COLO668 (cell line): ENCODE results near the gene ERCC6.

Experiments
- DNase-seq: peaks from one replicate; lab custom pipeline; 2025; ENCODE audit not compliant: unreplicated experiment; lab: John Stamatoyannopoulos, UW

The ERCC6 gene

GRCh38 chr10:49512121-49512809 lies 26.7 kb downstream of the ERCC6 start:
- no peak for DNase-seq

- DNase-seq: no peak
Observed at GRCh38 chr10:49509771-49510303, 29.1 kb downstream of the ERCC6 start.

DNA sequence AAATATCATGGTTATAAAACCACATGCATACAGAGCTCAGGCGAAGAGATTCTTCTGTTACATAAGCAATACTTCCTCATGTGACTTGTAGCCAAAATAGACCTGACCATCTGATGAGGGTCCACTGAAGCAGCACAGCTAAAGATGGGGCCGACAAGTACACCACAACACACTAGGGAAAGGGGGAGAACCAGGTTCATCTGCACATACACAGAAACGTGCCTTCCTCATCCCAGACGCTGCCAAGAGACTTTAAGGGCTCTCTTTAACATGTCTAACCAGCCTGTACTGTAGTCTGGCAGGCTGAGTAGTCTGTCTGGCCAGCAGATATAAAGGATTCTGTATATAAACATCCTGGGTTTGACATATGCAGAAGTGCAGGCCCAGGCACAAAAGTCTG lies 30.3 kb downstream of the ERCC6 start:
- DNase-seq: no peak

GRCh38 chr10:49508249-49508648 lies 30.7 kb downstream of the ERCC6 start:
- no peak for DNase-seq

GRCh38 chr10:49505589-49505988 lies 33.3 kb downstream of the ERCC6 start:
- no peak for DNase-seq

- no peak for DNase-seq
Observed at GRCh38 chr10:49505076-49505475, 33.8 kb downstream of the ERCC6 start.

GRCh38 chr10:49504528-49504927 lies 34.4 kb downstream of the ERCC6 start:
- no peak for DNase-seq

- DNase-seq: no peak
Observed at GRCh38 chr10:49502358-49502757, 36.6 kb downstream of the ERCC6 start.

DNA sequence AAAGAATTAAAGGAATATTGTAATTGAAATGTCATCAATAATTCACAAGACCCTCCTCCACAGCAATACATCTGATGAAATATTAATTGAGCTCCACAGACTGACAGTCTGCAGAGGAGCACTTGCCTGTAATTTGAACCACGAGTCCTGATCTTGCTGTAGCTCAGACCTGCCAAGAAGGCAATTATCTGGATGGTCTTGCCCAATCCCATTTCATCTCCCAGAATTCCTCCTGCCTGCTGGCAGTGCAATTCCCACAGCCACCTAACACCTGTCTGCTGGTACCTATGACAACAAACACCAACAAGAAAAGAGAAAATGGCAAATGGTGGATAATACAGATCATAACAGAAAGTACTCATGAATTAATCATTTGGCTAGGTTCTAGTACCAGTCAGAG lies 38.5 kb downstream of the ERCC6 start:
- peak; percentile 1 for DNase-seq

GRCh38 chr10:49499305-49499851 lies 39.5 kb downstream of the ERCC6 start:
- DNase-seq: no peak

- DNase-seq: no peak
Observed at GRCh38 chr10:49498425-49498824, 40.5 kb downstream of the ERCC6 start.

DNA sequence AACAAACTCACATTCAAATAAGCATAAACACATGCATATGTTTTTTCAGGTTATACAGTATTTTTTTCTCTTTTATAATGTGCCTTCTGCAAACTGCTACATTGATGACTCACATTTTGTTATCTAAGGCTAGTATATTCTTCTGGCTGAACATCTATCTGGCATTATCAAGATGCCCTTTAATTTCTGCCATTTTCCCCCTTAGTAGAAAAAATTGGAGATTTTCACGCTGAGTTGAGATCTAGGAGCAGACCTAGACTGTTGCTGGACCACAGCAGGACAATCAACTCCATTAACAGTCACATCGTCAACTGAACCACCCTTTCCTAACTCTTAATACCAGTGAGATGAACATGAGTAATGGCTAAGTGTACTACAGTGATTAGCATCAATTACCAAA lies 41.6 kb downstream of the ERCC6 start:
- DNase-seq: no peak

DNA sequence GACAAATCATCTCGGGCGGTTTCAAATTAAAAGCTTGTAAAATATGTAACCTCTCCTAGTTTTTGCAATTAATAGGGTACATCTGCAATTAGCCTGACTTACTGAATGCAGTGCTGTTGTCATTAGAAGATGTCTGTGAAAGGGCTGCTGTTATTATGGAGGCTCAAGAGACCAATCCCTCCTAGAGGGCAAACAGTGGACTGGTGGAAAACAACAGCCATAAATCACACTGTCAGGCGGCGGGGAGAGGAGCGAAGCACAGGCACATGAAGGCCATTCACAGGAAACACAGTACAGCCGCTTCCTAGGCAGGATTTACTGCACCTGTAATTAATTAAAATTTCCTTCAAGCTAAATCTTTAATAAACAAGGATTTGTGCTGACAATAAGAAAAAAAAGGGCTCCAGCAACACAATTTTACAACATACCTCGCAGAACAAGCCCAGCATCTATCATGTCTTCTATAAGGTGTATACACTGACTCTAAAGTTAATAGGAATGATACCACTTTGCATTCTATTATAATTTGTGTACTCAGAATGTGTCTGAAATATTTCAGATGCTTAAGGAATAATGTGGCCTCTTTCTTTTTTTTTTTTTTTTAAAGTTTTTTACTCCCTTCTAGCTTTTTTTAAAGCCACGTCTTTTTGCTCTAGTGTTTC lies 50.7 kb downstream of the ERCC6 start:
- peak; percentile 3 for DNase-seq

- no peak for DNase-seq
Observed at GRCh38 chr10:49486738-49487137, 52.2 kb downstream of the ERCC6 start.

DNA sequence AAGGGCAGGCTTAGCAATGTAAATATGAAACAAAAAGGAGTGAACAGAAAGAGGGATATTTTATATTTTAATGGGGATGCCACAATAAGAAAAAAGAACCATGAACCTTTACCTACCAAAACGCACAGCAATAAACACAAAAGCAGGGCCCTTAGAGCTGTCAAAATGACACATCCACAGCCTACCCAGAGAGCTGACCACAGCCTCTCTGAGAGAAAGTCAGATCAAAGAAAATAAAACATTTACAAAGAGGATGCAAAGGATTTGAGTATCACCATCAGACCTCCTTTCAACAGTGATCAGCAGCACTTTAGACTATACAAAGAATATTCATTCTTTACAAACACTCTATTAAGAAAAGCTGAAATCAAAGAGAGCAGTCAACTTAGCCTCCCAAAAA lies 52.9 kb downstream of the ERCC6 start:
- no peak for DNase-seq

GRCh38 chr10:49484486-49485235 lies 54.3 kb downstream of the ERCC6 start:
- DNase-seq: no peak

DNA sequence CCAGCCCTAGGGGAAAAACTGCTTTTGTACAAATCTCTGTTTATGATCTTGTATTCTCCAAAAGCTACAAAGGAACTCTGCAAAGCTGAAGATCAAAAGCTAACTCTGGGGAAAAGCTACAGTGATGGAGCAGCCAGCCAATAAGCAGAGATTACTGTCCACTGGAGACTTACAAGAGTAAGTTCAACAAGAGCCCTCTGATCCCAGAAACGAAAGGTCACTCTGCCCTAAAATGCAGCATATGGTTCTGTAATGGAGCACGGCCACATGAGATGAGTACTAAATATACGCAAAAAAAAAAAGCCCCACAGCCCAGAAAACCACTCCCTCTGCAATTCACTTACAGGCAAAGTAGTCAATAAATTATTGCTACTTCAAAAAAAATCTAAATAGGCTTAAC lies 60.1 kb downstream of the ERCC6 start:
- DNase-seq: no peak

DNA sequence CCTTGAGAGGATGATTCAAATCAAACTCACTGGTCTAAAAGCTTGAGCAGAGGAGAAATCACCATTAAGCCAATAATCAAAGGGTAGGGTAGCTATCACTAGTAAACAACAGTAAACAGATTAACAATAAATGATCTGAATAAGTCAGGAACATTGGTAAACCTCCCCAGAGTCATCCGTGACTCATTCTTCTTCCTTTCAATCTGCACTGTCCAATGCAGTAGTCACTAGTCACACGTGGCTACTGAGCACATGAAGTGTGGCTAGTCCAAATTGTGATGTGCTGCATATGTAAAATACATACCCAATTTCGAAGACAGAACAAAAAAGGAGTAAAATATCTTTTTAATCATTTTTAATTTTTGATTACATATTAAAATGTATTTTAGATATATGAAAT lies 64.0 kb downstream of the ERCC6 start:
- DNase-seq: no peak

DNA sequence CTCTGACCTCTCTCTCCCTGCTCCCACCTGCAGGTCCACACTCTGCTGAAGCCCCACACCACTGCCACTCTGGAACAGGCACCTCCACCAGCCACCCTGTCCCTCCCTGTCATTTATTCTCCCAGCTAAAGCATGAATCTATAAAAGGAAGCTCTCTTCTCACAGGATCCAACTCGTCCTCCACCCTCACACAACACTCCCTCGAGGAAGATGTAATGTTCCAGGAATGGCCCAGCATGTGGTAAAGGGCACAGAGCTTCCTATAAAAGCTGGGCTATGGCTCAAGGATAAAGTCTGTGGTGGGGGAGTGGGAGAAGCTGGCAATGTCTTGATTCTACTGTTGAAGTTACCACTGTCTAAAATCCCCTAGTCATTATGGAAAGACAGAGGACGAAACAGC lies 67.4 kb downstream of the ERCC6 start:
- DNase-seq: no peak

DNA sequence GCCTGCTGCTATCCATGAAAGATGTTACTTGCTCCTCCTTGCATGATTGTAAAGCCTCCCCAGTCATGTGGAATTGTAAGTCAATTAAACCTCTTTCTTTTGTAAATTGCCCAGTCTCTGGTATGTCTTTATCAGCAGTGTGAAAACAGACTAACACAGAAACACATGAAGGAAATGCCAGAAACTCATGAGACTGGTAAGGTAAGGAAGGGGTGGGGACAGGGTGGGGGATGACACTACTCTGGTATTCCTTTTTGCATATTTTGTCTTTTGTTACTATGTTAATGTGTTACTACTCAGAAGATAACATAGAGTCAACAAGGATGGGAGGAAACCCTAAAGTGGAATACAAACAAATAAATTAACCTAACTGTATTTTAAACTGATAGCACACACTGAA lies 73.2 kb downstream of the ERCC6 start:
- DNase-seq: no peak
